OCI-LY3 (cell line): ENCODE measurements around the gene CDHR5.
"Not testable (repeated sequence)": the region's sequence is repeated elsewhere in the genome, so short reads cannot be mapped to it uniquely, and the experiment has no call there.

Experiments used
- H2AFZ ChIP-seq: fragments of 200-600, 300-600 bp; shearing (Covaris generic); 2 replicates; pipeline ENCODE4 v1.6.0; 2014; ENCODE audit warnings: antibody characterized with exemption, low read depth, low read length
- H3K27ac ChIP-seq: fragments of 200-600, 300-600 bp; sonication (generic); 2 replicates; pipeline ENCODE4 v1.5.1; 2014; ENCODE audit warnings: mild to moderate bottlenecking, low read length, moderate library complexity, mixed read lengths
- H3K27me3 ChIP-seq: fragments of 200-600, 300-600 bp; sonication (generic); 2 replicates; pipeline ENCODE4 v1.6.1; 2014; ENCODE audit warnings: low read depth, low read length, mixed read lengths
- H3K36me3 ChIP-seq: fragments of 200-600, 300-600 bp; sonication (generic); replicated peaks from 2 replicates; pipeline ENCODE3; 2014; ENCODE audit warnings: low read depth, low read length, mixed read lengths
- H3K4me1 ChIP-seq: fragments of 300-600, 200-600 bp; sonication (generic); 2 replicates; pipeline ENCODE4 v1.6.1; 2014; ENCODE audit warnings: low read length, mixed read lengths
- H3K4me2 ChIP-seq: fragments of 200-600, 300-600 bp; sonication (generic); 2 replicates; pipeline ENCODE4 v1.6.1; 2014; ENCODE audit warnings: low read length, mixed read lengths
- H3K4me3 ChIP-seq: fragments of 300-600, 200-600 bp; sonication (generic); 2 replicates; pipeline ENCODE4 v1.5.1; 2014; ENCODE audit warnings: antibody characterized with exemption, mild to moderate bottlenecking, low read length, moderate library complexity
- H3K79me2 ChIP-seq: fragments of 300-600, 200-600 bp; shearing (Covaris generic); 2 replicates; pipeline ENCODE4 v1.6.1; 2014; ENCODE audit warnings: mild to moderate bottlenecking, low read length, mixed read lengths
- H3K9ac ChIP-seq: fragments of 300-600, 200-600 bp; shearing (Covaris generic); 2 replicates; pipeline ENCODE4 v1.6.0; 2014; ENCODE audit warnings: mild to moderate bottlenecking, low read length, moderate library complexity
- H3K9me3 ChIP-seq: fragments of 200-600, 300-600 bp; shearing (Covaris generic); 2 replicates; pipeline ENCODE4 v1.6.1; 2014; ENCODE audit warnings: low read length, mixed read lengths; ENCODE audit not compliant: insufficient read depth
- H4K20me1 ChIP-seq: fragments of 200-600, 300-600 bp; sonication (generic); 2 replicates; pipeline ENCODE4 v1.6.1; 2016; ENCODE audit warnings: low read length, mixed read lengths; ENCODE audit not compliant: insufficient read depth
- CTCF ChIP-seq: fragments of 200-600, 300-600 bp; sonication (generic); IDR thresholded peaks from 2 replicates; pipeline ENCODE4 v1.5.1; 2014; ENCODE audit warnings: antibody characterized with exemption, low read length, low read depth
- EZH2phosphoT487 ChIP-seq: fragments of 200-600 bp; shearing (Covaris generic); IDR thresholded peaks from 2 replicates; pipeline ENCODE4 v1.6.1; 2018; ENCODE audit warnings: antibody characterized with exemption, mixed run types, low read depth

CDHR5 gene

GRCh38 chr11:574632-575312, 50.0 kb downstream of the CDHR5 start:
- H3K9ac ChIP-seq: no peak overlapping the region
- peaks cover 13% of the 10 kb centered on the region for H3K36me3 ChIP-seq
- H3K9me3 ChIP-seq: no peaks in the 10 kb centered on the region
- no peak overlapping the region for H2AFZ ChIP-seq
- H3K79me2 ChIP-seq: peaks cover 35% of the 10 kb centered on the region
- no peak overlapping the region for H3K4me3 ChIP-seq
- H3K4me1 ChIP-seq: peaks cover 24% of the 10 kb centered on the region
- no peak overlapping the region for H3K4me2 ChIP-seq
- TF ChIP-seq EZH2phosphoT487 (no peak), CTCF (no peak)
- no peaks in the 10 kb centered on the region for H3K27me3 ChIP-seq
- peaks cover 30% of the 10 kb centered on the region for H4K20me1 ChIP-seq
- no peak overlapping the region for H3K27ac ChIP-seq

- peaks cover 27% of the 10 kb centered on the region for H3K4me1 ChIP-seq
- H3K79me2 ChIP-seq: peaks cover 28% of the 10 kb centered on the region
- H3K4me3 ChIP-seq, H3K27ac ChIP-seq, H2AFZ ChIP-seq, H3K9ac ChIP-seq, H3K27me3 ChIP-seq, H3K4me2 ChIP-seq, H3K9me3 ChIP-seq: not testable (repeated sequence)
- H3K36me3 ChIP-seq: peaks cover 13% of the 10 kb centered on the region
- peaks cover 23% of the 10 kb centered on the region for H4K20me1 ChIP-seq
Measured at GRCh38 chr11:574031-574570, 50.7 kb downstream of the CDHR5 start.

GRCh38 chr11:573146-573759, 51.5 kb downstream of the CDHR5 start:
- Histone ChIP-seq H3K4me1 (peaks cover 20% of the 10 kb centered on the region), H3K27me3 (no peaks in the 10 kb centered on the region), H3K27ac (no peak overlapping the region), H3K9ac (no peak overlapping the region), H3K9me3 (no peaks in the 10 kb centered on the region), H4K20me1 (peaks cover 15% of the 10 kb centered on the region), H3K79me2 (peaks cover 20% of the 10 kb centered on the region), H3K4me2 (no peak overlapping the region), H3K36me3 (peaks cover 10% of the 10 kb centered on the region), H2AFZ (no peak overlapping the region), H3K4me3 (no peak overlapping the region)
- TF ChIP-seq EZH2phosphoT487 (no peak), CTCF (no peak)

GRCh38 chr11:571802-572185, 53.0 kb downstream of the CDHR5 start:
- H3K27me3 ChIP-seq: no peaks in the 10 kb centered on the region
- TF ChIP-seq EZH2phosphoT487 (no peak), CTCF (no peak)
- H3K4me2 ChIP-seq: no peak overlapping the region
- H3K36me3 ChIP-seq: peaks cover 12% of the 10 kb centered on the region
- H3K9me3 ChIP-seq: no peaks in the 10 kb centered on the region
- no peak overlapping the region for H3K27ac ChIP-seq
- H2AFZ ChIP-seq: no peak overlapping the region
- H3K4me1 ChIP-seq: peaks cover 16% of the 10 kb centered on the region
- peaks cover 16% of the 10 kb centered on the region for H3K79me2 ChIP-seq
- no peak overlapping the region for H3K9ac ChIP-seq
- no peak overlapping the region for H3K4me3 ChIP-seq
- H4K20me1 ChIP-seq: peaks cover 7% of the 10 kb centered on the region
